ENCODE results near the gene FGF13.

The FGF13 gene

DNA sequence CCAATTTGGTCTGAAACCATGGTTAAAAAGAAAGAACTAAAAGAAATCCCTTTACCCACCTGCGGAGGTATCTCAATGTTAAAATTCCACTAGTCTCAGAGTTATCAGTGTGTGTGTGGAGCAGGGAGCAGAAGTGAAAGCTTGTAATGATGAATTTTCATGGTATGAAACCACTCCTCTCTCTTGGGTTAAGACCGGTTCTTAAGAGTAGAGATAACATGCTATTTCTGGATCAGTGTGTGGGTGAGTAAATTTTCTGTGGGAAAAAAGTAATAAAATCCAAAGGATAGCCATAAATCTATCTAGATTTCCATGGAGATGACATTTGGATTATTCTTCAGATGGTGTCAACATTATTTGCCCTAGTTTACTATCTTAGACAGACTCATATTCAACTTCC, 3.2 kb downstream of the FGF13 start:
- ChIA-PET CTCF (no interaction called here), POLR2A (no interaction called here)
- WGBS (ENCODE audit: insufficient coverage) = 86% methylated on average over 1 of the region's 2 CpGs
- H3K4me1 ChIP-seq (ENCODE audit: control extremely low read depth in 1 of 4, control insufficient read depth in 4 of 4, insufficient read depth in 4 of 4, low read length in 3 of 4) = peaks cover 0 to 10% (median 3%) of the 10 kb centered on the region in 4 experiments
- H3K27me3 ChIP-seq (replicated peaks in 2 of 5; ENCODE audit: control insufficient read depth in 4 of 5, insufficient read depth in 5 of 5, low read length in 4 of 5) = peaks cover 0 to 47% (median 17%) of the 10 kb centered on the region in 5 experiments
- H3K36me3 ChIP-seq (ENCODE audit: control insufficient read depth in 4 of 4, insufficient read depth in 4 of 4, low read length in 3 of 4) = no peaks in the 10 kb centered on the region
- H3K27ac ChIP-seq (ENCODE audit: insufficient read depth in 1 of 2, low read depth in 1 of 2, low read length in 2 of 2, poor library complexity in 1 of 2, severe bottlenecking in 2 of 2) = no peak overlapping the region
- DNase-seq = no peak
- no peaks in the 10 kb centered on the region for H3K9me3 ChIP-seq (ENCODE audit: control extremely low read depth in 1 of 5, control insufficient read depth in 4 of 5, insufficient read depth in 2 of 5, low read depth in 1 of 5, low read length in 4 of 5)
- H3K4me3 ChIP-seq (ENCODE audit: control insufficient read depth in 1 of 7, extremely low read depth in 1 of 7, insufficient read depth in 4 of 7, low read depth in 2 of 7, low read length in 6 of 7) = no peak overlapping the region

DNA sequence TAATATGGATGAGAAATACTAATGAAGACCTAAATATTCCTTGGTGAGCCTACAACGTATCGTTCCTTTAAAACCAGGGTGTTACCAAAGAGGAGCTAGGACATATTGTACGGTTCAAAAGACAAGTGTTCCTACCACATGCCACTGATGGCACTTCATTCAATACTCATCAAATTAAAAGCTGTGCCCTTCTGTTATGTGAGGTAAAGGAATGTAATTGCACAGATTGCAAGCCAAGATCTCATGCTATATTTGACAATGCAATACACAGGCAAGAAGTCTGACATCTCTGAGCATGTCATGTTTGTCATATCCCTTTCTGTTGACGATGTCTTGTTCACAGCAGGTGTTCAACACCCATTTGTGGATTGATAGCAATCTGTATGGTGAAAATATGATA, 6.9 kb downstream of the FGF13 start:
- ChIA-PET CTCF (no interaction called here), POLR2A (no interaction called here)
- Histone ChIP-seq H3K4me1 (ENCODE audit: control extremely low read depth in 1 of 4, control insufficient read depth in 4 of 4, insufficient read depth in 4 of 4, low read length in 3 of 4) (no peaks in the 10 kb centered on the region), H3K36me3 (ENCODE audit: control insufficient read depth in 4 of 4, insufficient read depth in 4 of 4, low read length in 3 of 4) (no peaks in the 10 kb centered on the region), H3K4me3 (ENCODE audit: control insufficient read depth in 1 of 7, extremely low read depth in 1 of 7, insufficient read depth in 4 of 7, low read depth in 2 of 7, low read length in 6 of 7) (no peak overlapping the region), H3K9me3 (ENCODE audit: control extremely low read depth in 1 of 5, control insufficient read depth in 4 of 5, insufficient read depth in 2 of 5, low read depth in 1 of 5, low read length in 4 of 5) (no peaks in the 10 kb centered on the region), H3K27ac (ENCODE audit: insufficient read depth in 1 of 2, low read depth in 1 of 2, low read length in 2 of 2, poor library complexity in 1 of 2, severe bottlenecking in 2 of 2) (no peak overlapping the region), H3K27me3 (replicated peaks in 2 of 5; ENCODE audit: control insufficient read depth in 4 of 5, insufficient read depth in 5 of 5, low read length in 4 of 5) (peaks cover 0 to 22% (median 13%) of the 10 kb centered on the region in 5 experiments)
- WGBS (ENCODE audit: insufficient coverage) = 83% methylated on average over 1 of the region's 4 CpGs
- no peak for DNase-seq

DNA sequence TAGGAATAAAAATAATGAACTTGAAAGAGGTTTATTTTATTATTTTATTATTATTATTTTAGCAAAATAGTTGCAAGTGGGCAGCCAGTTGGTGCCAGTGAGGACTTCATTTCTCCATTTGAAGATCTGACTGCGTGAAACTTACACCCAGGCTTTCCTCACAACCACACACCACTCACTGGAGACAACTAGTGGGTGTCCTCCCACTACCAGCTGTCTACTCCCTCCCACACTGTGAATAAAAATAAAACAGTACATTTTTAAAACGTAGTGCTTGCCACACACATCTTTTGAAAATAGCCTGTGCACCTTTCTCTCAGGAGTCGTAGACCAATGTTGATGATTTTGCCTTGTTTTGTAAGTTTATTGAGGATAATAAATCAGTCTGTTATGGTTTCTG, 7.4 kb downstream of the FGF13 start:
- Histone ChIP-seq H3K9me3 (ENCODE audit: control extremely low read depth in 1 of 5, control insufficient read depth in 4 of 5, insufficient read depth in 2 of 5, low read depth in 1 of 5, low read length in 4 of 5) (no peaks in the 10 kb centered on the region), H3K4me1 (ENCODE audit: control extremely low read depth in 1 of 4, control insufficient read depth in 4 of 4, insufficient read depth in 4 of 4, low read length in 3 of 4) (no peaks in the 10 kb centered on the region), H3K36me3 (ENCODE audit: control insufficient read depth in 4 of 4, insufficient read depth in 4 of 4, low read length in 3 of 4) (no peaks in the 10 kb centered on the region), H3K27me3 (replicated peaks in 2 of 5; ENCODE audit: control insufficient read depth in 4 of 5, insufficient read depth in 5 of 5, low read length in 4 of 5) (peaks cover 0 to 17% (median 9%) of the 10 kb centered on the region in 5 experiments), H3K4me3 (ENCODE audit: control insufficient read depth in 1 of 7, extremely low read depth in 1 of 7, insufficient read depth in 4 of 7, low read depth in 2 of 7, low read length in 6 of 7) (no peak overlapping the region), H3K27ac (ENCODE audit: insufficient read depth in 1 of 2, low read depth in 1 of 2, low read length in 2 of 2, poor library complexity in 1 of 2, severe bottlenecking in 2 of 2) (no peak overlapping the region)
- no peak for DNase-seq
- ChIA-PET CTCF (no interaction called here), POLR2A (no interaction called here)
- WGBS (ENCODE audit: insufficient coverage) = 92% methylated on average over 2 of the region's 3 CpGs

DNA sequence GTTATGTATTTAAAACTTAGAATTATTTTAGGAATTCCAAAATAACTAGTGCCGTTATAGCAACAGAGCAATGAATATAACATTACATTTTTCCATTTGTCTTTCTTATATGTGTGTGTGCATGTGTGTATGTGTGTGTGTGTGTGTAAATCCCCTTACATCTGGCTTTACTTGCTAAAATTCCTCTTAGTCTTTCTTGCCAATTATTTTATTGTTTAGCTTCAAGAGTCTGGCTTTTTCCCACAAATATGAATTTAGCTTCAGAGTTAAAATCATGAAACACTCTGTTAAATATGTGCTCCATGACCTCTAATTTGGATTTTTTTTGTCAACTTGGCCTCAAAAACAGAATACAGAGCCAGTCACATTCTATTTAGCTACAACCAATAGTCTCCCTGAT, 18.9 kb downstream of the FGF13 start:
- no peak for DNase-seq
- Histone ChIP-seq H3K4me3 (ENCODE audit: control insufficient read depth in 1 of 7, extremely low read depth in 1 of 7, insufficient read depth in 4 of 7, low read depth in 2 of 7, low read length in 6 of 7) (no peak overlapping the region), H3K27me3 (replicated peaks in 2 of 5; ENCODE audit: control insufficient read depth in 4 of 5, insufficient read depth in 5 of 5, low read length in 4 of 5) (peaks cover 0 to 2% (median 0%) of the 10 kb centered on the region in 5 experiments), H3K9me3 (ENCODE audit: control extremely low read depth in 1 of 5, control insufficient read depth in 4 of 5, insufficient read depth in 2 of 5, low read depth in 1 of 5, low read length in 4 of 5) (no peaks in the 10 kb centered on the region), H3K4me1 (ENCODE audit: control extremely low read depth in 1 of 4, control insufficient read depth in 4 of 4, insufficient read depth in 4 of 4, low read length in 3 of 4) (no peaks in the 10 kb centered on the region), H3K36me3 (ENCODE audit: control insufficient read depth in 4 of 4, insufficient read depth in 4 of 4, low read length in 3 of 4) (no peaks in the 10 kb centered on the region), H3K27ac (ENCODE audit: insufficient read depth in 1 of 2, low read depth in 1 of 2, low read length in 2 of 2, poor library complexity in 1 of 2, severe bottlenecking in 2 of 2) (no peak overlapping the region)
- WGBS (ENCODE audit: insufficient coverage) = no CpG with 5 or more reads among the region's 1 CpG
- POLR2A ChIA-PET = no interaction called here
- CTCF ChIA-PET = no interaction called here

DNA sequence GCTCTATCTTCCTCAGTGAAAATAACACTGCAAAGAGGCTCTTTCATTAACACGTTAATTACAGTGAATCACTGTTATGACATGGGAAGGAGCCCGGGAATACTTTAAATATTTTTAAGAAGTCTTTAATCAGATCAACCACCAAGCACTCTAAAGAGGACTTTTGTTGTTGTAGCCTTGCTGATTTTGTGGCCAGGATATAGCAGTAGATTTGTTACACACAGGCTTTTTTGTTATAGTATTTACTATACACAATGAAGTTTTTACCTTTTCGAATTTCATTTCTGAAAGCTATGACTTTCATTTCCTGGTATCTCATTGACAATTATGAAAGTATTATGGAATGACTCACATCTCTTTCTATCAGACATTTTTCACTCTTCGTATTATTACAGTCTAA, 20.3 kb downstream of the FGF13 start:
- Histone ChIP-seq H3K4me3 (ENCODE audit: control insufficient read depth in 1 of 7, extremely low read depth in 1 of 7, insufficient read depth in 4 of 7, low read depth in 2 of 7, low read length in 6 of 7) (no peak overlapping the region), H3K36me3 (ENCODE audit: control insufficient read depth in 4 of 4, insufficient read depth in 4 of 4, low read length in 3 of 4) (no peaks in the 10 kb centered on the region), H3K27me3 (replicated peaks in 2 of 5; ENCODE audit: control insufficient read depth in 4 of 5, insufficient read depth in 5 of 5, low read length in 4 of 5) (peaks cover 0 to 2% (median 0%) of the 10 kb centered on the region in 5 experiments), H3K9me3 (ENCODE audit: control extremely low read depth in 1 of 5, control insufficient read depth in 4 of 5, insufficient read depth in 2 of 5, low read depth in 1 of 5, low read length in 4 of 5) (no peaks in the 10 kb centered on the region), H3K27ac (ENCODE audit: insufficient read depth in 1 of 2, low read depth in 1 of 2, low read length in 2 of 2, poor library complexity in 1 of 2, severe bottlenecking in 2 of 2) (no peak overlapping the region), H3K4me1 (ENCODE audit: control extremely low read depth in 1 of 4, control insufficient read depth in 4 of 4, insufficient read depth in 4 of 4, low read length in 3 of 4) (no peaks in the 10 kb centered on the region)
- DNase-seq = no peak
- WGBS (ENCODE audit: insufficient coverage) = no CpG with 5 or more reads among the region's 4 CpGs
- POLR2A ChIA-PET = no interaction called here
- CTCF ChIA-PET = no interaction called here

DNA sequence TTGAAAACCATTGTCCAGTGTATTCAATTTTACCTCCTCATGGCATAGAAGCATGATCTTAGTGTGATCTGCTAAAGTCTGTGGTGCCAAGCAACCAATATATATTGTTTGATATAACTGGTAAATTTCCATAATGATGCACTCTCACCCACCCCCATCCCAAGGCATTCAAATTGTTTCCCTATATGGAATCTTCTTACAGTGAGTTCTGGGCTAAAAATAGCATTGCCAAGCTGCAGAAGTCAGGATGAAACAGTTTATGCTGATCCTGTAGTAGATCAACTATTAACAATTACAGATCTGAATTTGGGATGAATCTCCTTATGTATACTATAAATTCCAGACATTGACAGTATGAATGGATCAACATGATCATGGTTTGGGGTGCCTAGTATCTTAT, 20.9 kb downstream of the FGF13 start:
- POLR2A ChIA-PET = no interaction called here
- H3K27me3 ChIP-seq (replicated peaks in 2 of 5; ENCODE audit: control insufficient read depth in 4 of 5, insufficient read depth in 5 of 5, low read length in 4 of 5) = no peaks in the 10 kb centered on the region
- no peak overlapping the region for H3K27ac ChIP-seq (ENCODE audit: insufficient read depth in 1 of 2, low read depth in 1 of 2, low read length in 2 of 2, poor library complexity in 1 of 2, severe bottlenecking in 2 of 2)
- H3K4me1 ChIP-seq (ENCODE audit: control extremely low read depth in 1 of 4, control insufficient read depth in 4 of 4, insufficient read depth in 4 of 4, low read length in 3 of 4) = no peaks in the 10 kb centered on the region
- no peaks in the 10 kb centered on the region for H3K36me3 ChIP-seq (ENCODE audit: control insufficient read depth in 4 of 4, insufficient read depth in 4 of 4, low read length in 3 of 4)
- CTCF ChIA-PET = no interaction called here
- no peaks in the 10 kb centered on the region for H3K9me3 ChIP-seq (ENCODE audit: control extremely low read depth in 1 of 5, control insufficient read depth in 4 of 5, insufficient read depth in 2 of 5, low read depth in 1 of 5, low read length in 4 of 5)
- no peak for DNase-seq
- no peak overlapping the region for H3K4me3 ChIP-seq (ENCODE audit: control insufficient read depth in 1 of 7, extremely low read depth in 1 of 7, insufficient read depth in 4 of 7, low read depth in 2 of 7, low read length in 6 of 7)

DNA sequence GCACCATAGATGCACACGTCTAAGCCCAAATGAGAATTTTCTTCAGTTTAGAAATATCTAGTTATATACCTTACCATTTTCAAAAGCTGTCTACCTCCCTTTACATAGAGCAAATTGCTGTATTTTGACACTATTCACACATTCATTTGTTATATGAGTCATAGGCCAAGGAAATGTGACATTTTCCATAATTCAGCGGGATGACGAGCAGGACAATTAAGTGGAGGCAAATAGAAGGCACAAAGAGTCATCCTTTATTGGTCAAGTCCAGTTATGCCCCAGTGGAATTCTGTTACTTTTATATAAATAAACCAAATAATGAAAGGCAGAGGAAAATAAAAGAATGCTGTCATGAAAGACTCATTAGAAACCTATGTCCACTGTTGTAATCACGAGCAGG, 27.9 kb downstream of the FGF13 start:
- ChIA-PET POLR2A (no interaction called here), CTCF (no interaction called here)
- Histone ChIP-seq H3K4me1 (ENCODE audit: control extremely low read depth in 1 of 4, control insufficient read depth in 4 of 4, insufficient read depth in 4 of 4, low read length in 3 of 4) (peaks cover 0 to 4% (median 0%) of the 10 kb centered on the region in 4 experiments), H3K27ac (ENCODE audit: insufficient read depth in 1 of 2, low read depth in 1 of 2, low read length in 2 of 2, poor library complexity in 1 of 2, severe bottlenecking in 2 of 2) (no peak overlapping the region), H3K4me3 (ENCODE audit: control insufficient read depth in 1 of 7, extremely low read depth in 1 of 7, insufficient read depth in 4 of 7, low read depth in 2 of 7, low read length in 6 of 7) (no peak overlapping the region), H3K27me3 (replicated peaks in 2 of 5; ENCODE audit: control insufficient read depth in 4 of 5, insufficient read depth in 5 of 5, low read length in 4 of 5) (no peaks in the 10 kb centered on the region), H3K9me3 (ENCODE audit: control extremely low read depth in 1 of 5, control insufficient read depth in 4 of 5, insufficient read depth in 2 of 5, low read depth in 1 of 5, low read length in 4 of 5) (no peaks in the 10 kb centered on the region), H3K36me3 (ENCODE audit: control insufficient read depth in 4 of 4, insufficient read depth in 4 of 4, low read length in 3 of 4) (no peaks in the 10 kb centered on the region)
- no peak for DNase-seq
- 83% methylated on average over 1 of the region's 4 CpGs for WGBS (ENCODE audit: insufficient coverage)

DNA sequence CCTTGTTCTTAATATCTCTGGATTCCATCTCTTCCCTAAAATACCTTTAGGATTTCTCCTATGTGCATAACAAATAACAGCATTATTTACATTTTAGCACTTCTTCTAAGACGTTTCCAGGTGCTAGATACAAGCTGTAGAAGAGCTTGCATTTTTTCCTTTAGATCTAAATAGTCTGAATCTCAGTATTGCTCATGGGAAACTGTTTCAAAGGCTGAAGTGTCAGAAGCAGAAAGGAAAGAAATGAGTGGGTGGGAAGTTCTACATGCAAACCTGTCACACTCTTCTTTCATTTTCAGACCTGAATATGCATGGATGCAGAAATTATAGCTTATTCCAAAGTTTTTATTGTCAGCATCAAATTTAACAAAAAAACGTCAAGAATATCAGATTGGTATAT, 41.8 kb downstream of the FGF13 start:
- no CpG with 5 or more reads among the region's 2 CpGs for WGBS (ENCODE audit: insufficient coverage)
- Histone ChIP-seq H3K4me1 (ENCODE audit: control extremely low read depth in 1 of 4, control insufficient read depth in 4 of 4, insufficient read depth in 4 of 4, low read length in 3 of 4) (no peaks in the 10 kb centered on the region), H3K4me3 (ENCODE audit: control insufficient read depth in 1 of 7, extremely low read depth in 1 of 7, insufficient read depth in 4 of 7, low read depth in 2 of 7, low read length in 6 of 7) (no peak overlapping the region), H3K9me3 (ENCODE audit: control extremely low read depth in 1 of 5, control insufficient read depth in 4 of 5, insufficient read depth in 2 of 5, low read depth in 1 of 5, low read length in 4 of 5) (no peaks in the 10 kb centered on the region), H3K27ac (ENCODE audit: insufficient read depth in 1 of 2, low read depth in 1 of 2, low read length in 2 of 2, poor library complexity in 1 of 2, severe bottlenecking in 2 of 2) (no peak overlapping the region), H3K36me3 (ENCODE audit: control insufficient read depth in 4 of 4, insufficient read depth in 4 of 4, low read length in 3 of 4) (no peaks in the 10 kb centered on the region), H3K27me3 (replicated peaks in 2 of 5; ENCODE audit: control insufficient read depth in 4 of 5, insufficient read depth in 5 of 5, low read length in 4 of 5) (peaks cover 0 to 2% (median 0%) of the 10 kb centered on the region in 5 experiments)
- CTCF ChIA-PET = no interaction called here
- DNase-seq = no peak
- POLR2A ChIA-PET = no interaction called here

Data from common myeloid progenitor, CD34-positive (primary cell).